ENCODE measurements around the gene GPHB5.

Gene GPHB5

DNA sequence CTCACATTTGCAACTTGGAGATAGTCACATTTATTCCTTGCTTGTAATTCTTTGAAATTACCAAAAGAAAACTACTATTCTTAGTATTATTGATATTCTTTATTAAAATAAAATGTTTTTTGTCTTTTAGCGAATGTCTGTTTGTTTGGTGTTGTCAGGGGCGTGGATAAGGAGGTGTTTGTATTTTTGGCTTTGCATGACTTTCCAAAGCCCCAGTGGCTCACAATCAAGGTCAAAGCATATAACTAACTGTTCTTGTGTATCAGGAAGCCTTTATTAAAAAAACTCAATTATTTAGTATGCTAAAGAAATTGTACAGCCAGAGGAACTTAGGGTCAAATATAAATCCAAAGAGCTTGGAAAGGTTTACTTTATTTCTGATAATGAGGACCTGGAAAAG is 17.9 kb downstream of the GPHB5 start:
- Histone ChIP-seq H3K36me3 (ENCODE audit: insufficient read depth, low read length) (no peaks in the 10 kb centered on the region), H3K4me3 (no peak overlapping the region), H3K9me3 (ENCODE audit: low read depth, low read length) (no peaks in the 10 kb centered on the region), H3K27ac (no peak overlapping the region), H3K9ac (ENCODE audit: insufficient read length) (no peak overlapping the region)
- TF ChIP-seq FOXP2 (optimal IDR thresholded peaks at IDR 0.05; ENCODE audit: control extremely low read depth, extremely low read length, insufficient read depth), result no peak
- TF ChIP-seq POLR2AphosphoS5 (IDR thresholded peaks at IDR 0.05; ENCODE audit: borderline replicate concordance, low read depth, low read length), result no peak
- TF ChIP-seq EZH2 (IDR thresholded peaks at IDR 0.05), result no peak
- DNase-seq (ENCODE audit: low read depth, low spot score), result no peak

DNA sequence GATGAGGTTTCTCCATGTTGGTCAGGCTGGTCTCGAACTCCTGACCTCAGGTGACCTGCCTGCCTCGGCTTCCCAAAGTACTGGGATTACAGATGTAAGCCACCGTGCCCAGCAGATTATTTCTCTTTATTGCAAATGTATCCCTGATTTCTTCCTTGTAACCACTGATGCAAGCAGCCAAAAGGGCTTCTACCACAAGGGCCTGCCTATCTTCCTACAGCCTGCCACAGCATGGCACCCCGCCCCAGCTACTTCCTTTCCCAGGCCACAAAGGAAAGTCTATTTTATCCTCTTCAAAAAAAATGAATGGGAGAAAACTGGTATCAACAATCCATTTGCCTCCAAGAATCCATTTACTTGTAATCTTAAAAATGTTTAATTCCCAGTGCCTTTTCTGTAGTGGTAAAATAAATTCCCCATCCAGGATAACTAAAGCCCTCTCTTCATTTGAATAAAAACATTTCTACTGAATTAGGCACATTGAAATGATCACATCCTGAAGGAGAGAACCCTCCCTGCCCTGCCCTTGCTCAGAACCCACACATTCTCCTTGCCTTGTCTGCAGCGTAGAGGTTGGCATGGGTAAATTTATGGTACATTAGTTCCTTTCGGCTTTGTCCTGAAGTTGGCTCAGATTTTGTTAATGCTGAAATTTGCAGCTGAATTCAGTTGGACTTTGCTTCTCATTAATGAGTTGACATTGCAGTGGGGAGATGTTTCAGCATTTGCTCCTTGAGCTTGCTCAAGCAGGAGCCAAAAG is 19.2 kb downstream of the GPHB5 start:
- Histone ChIP-seq H3K27ac (no peak overlapping the region), H3K9ac (ENCODE audit: insufficient read length) (no peak overlapping the region), H3K4me3 (no peak overlapping the region), H3K36me3 (ENCODE audit: insufficient read depth, low read length) (no peaks in the 10 kb centered on the region), H3K9me3 (ENCODE audit: low read depth, low read length) (no peaks in the 10 kb centered on the region; the same call in 1 of the 2 replicates)
- DNase-seq (ENCODE audit: low read depth, low spot score), result no peak
- no peak for TF ChIP-seq FOXP2 (optimal IDR thresholded peaks at IDR 0.05; ENCODE audit: control extremely low read depth, extremely low read length, insufficient read depth)
- TF ChIP-seq EZH2 (IDR thresholded peaks at IDR 0.05), result no peak
- TF ChIP-seq POLR2AphosphoS5 (IDR thresholded peaks at IDR 0.05; ENCODE audit: borderline replicate concordance, low read depth, low read length), result no peak

GRCh38 chr14:63297372-63298063 is 21.2 kb downstream of the GPHB5 start:
- H3K36me3 ChIP-seq (ENCODE audit: insufficient read depth, low read length), result no peaks in the 10 kb centered on the region
- no peaks in the 10 kb centered on the region; the same call in 1 of the 2 replicates for H3K9me3 ChIP-seq (ENCODE audit: low read depth, low read length)
- DNase-seq (ENCODE audit: low read depth, low spot score), result no peak
- H3K27ac ChIP-seq, result no peak overlapping the region
- no peak overlapping the region for H3K4me3 ChIP-seq
- no peak overlapping the region for H3K9ac ChIP-seq (ENCODE audit: insufficient read length)
- TF ChIP-seq FOXP2 (optimal IDR thresholded peaks at IDR 0.05; ENCODE audit: control extremely low read depth, extremely low read length, insufficient read depth), result no peak
- no peak for TF ChIP-seq POLR2AphosphoS5 (IDR thresholded peaks at IDR 0.05; ENCODE audit: borderline replicate concordance, low read depth, low read length)
- TF ChIP-seq EZH2 (IDR thresholded peaks at IDR 0.05), result no peak

- Histone ChIP-seq H3K27ac (no peak overlapping the region), H3K36me3 (ENCODE audit: insufficient read depth, low read length) (no peaks in the 10 kb centered on the region), H3K4me3 (no peak overlapping the region), H3K9ac (ENCODE audit: insufficient read length) (no peak overlapping the region), H3K9me3 (ENCODE audit: low read depth, low read length) (no peaks in the 10 kb centered on the region; the same call in 1 of the 2 replicates)
- DNase-seq (ENCODE audit: low read depth, low spot score), result no peak
- no peak for TF ChIP-seq POLR2AphosphoS5 (IDR thresholded peaks at IDR 0.05; ENCODE audit: borderline replicate concordance, low read depth, low read length)
- no peak for TF ChIP-seq EZH2 (IDR thresholded peaks at IDR 0.05)
- TF ChIP-seq FOXP2 (optimal IDR thresholded peaks at IDR 0.05; ENCODE audit: control extremely low read depth, extremely low read length, insufficient read depth), result no peak
These were observed 22.6 kb downstream of the GPHB5 start for GRCh38 chr14:63296060-63296563.

- Histone ChIP-seq H3K4me3 (no peak overlapping the region), H3K9me3 (ENCODE audit: low read depth, low read length) (no peaks in the 10 kb centered on the region; the same call in 1 of the 2 replicates), H3K27ac (no peak overlapping the region), H3K9ac (ENCODE audit: insufficient read length) (no peak overlapping the region), H3K36me3 (ENCODE audit: insufficient read depth, low read length) (no peaks in the 10 kb centered on the region)
- no peak for TF ChIP-seq EZH2 (IDR thresholded peaks at IDR 0.05)
- TF ChIP-seq POLR2AphosphoS5 (IDR thresholded peaks at IDR 0.05; ENCODE audit: borderline replicate concordance, low read depth, low read length), result no peak
- TF ChIP-seq FOXP2 (optimal IDR thresholded peaks at IDR 0.05; ENCODE audit: control extremely low read depth, extremely low read length, insufficient read depth), result no peak
- no peak for DNase-seq (ENCODE audit: low read depth, low spot score)
These were observed 23.5 kb downstream of the GPHB5 start for GRCh38 chr14:63295231-63295685.

DNA sequence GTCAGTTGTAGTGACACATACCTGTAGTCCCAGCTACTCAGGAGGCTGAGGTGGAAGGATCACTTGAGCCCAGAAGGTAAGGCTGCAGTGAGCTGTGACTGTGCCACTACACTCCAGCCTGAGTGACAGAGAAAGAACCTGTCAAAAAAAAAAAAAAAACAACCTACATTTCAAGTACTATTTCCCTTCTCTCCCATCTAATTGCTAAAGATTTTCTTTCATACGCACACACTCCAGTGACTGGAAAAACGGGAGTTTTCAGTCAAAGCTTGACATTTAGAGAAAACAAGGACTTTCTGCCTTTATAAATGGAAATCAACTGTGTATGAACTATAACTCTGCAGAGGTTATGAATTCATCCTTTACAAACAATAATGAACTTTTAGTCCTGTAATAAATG is 25.9 kb downstream of the GPHB5 start:
- H3K9me3 ChIP-seq (ENCODE audit: low read depth, low read length), result no peaks in the 10 kb centered on the region; the same call in 1 of the 2 replicates
- no peak overlapping the region for H3K9ac ChIP-seq (ENCODE audit: insufficient read length)
- DNase-seq (ENCODE audit: low read depth, low spot score), result no peak
- H3K4me3 ChIP-seq, result no peak overlapping the region
- TF ChIP-seq POLR2AphosphoS5 (IDR thresholded peaks at IDR 0.05; ENCODE audit: borderline replicate concordance, low read depth, low read length), result no peak
- TF ChIP-seq EZH2 (IDR thresholded peaks at IDR 0.05), result no peak
- TF ChIP-seq FOXP2 (optimal IDR thresholded peaks at IDR 0.05; ENCODE audit: control extremely low read depth, extremely low read length, insufficient read depth), result no peak
- H3K36me3 ChIP-seq (ENCODE audit: insufficient read depth, low read length), result no peaks in the 10 kb centered on the region
- H3K27ac ChIP-seq, result no peak overlapping the region

DNA sequence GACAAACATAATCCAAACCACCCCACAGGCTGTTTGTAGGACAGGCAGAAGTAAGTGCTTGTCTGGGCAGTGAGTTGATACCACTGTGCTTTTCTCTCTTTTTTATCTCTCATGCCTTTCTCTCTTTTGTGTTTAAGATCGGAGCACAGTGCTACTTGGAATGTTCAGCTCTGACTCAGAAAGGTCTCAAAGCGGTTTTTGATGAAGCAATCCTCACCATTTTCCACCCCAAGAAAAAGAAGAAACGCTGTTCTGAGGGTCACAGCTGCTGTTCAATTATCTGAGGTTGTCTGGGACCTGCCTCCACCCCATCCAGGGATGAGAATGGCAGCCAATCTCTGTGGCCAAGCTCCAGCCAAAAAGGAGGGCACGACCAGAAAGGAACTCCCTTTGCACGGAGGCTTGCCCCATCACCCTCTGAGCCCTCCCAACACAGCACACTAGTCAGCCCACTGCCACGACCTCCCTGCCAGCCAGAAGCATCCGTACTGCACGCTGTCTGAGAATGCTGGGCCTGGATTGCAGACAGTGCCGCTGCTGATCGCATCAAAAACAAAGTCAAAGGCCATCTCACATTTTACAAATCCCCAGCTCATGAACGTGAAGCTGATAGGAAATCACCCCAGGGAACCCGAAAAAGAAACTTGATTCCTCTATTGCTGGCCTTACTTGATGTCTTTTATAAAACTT is 27.8 kb downstream of the GPHB5 start:
- H3K27ac ChIP-seq, result no peak overlapping the region
- H3K36me3 ChIP-seq (ENCODE audit: insufficient read depth, low read length), result no peaks in the 10 kb centered on the region
- H3K4me3 ChIP-seq, result no peak overlapping the region
- H3K9me3 ChIP-seq (ENCODE audit: low read depth, low read length), result no peaks in the 10 kb centered on the region; the same call in 1 of the 2 replicates
- no peak overlapping the region for H3K9ac ChIP-seq (ENCODE audit: insufficient read length)
- DNase-seq (ENCODE audit: low read depth, low spot score), result no peak
- TF ChIP-seq POLR2AphosphoS5 (IDR thresholded peaks at IDR 0.05; ENCODE audit: borderline replicate concordance, low read depth, low read length) (no peak), EZH2 (IDR thresholded peaks at IDR 0.05) (no peak), FOXP2 (optimal IDR thresholded peaks at IDR 0.05; ENCODE audit: control extremely low read depth, extremely low read length, insufficient read depth) (no peak)

DNA sequence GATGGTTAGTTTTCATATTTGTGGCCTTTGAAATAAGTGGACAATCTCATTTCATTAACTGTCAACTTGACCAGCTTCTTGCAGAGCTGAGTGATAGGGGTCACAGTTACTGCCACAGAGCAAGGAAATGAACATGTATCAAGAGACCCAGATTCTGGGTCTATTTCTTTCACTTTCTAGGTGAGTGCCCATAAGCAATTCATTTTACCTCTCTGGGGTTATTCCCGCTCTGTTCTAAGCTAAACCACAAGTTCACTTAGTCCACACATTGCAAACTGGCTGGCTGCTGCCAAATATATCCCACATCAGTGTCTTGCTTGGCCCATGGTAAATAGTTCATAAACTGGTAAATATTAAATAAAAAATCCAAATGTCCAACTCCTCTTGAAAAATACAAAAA is 29.9 kb downstream of the GPHB5 start:
- DNase-seq (ENCODE audit: low read depth, low spot score), result no peak
- Histone ChIP-seq H3K36me3 (ENCODE audit: insufficient read depth, low read length) (no peaks in the 10 kb centered on the region), H3K9me3 (ENCODE audit: low read depth, low read length) (no peaks in the 10 kb centered on the region), H3K4me3 (no peak overlapping the region), H3K27ac (no peak overlapping the region), H3K9ac (ENCODE audit: insufficient read length) (no peak overlapping the region)
- TF ChIP-seq FOXP2 (optimal IDR thresholded peaks at IDR 0.05; ENCODE audit: control extremely low read depth, extremely low read length, insufficient read depth), result no peak
- no peak for TF ChIP-seq EZH2 (IDR thresholded peaks at IDR 0.05)
- TF ChIP-seq POLR2AphosphoS5 (IDR thresholded peaks at IDR 0.05; ENCODE audit: borderline replicate concordance, low read depth, low read length), result no peak
